Skeletal muscle satellite cell (primary cell): ENCODE measurements around the gene L3MBTL3.

Experiments used
- H3K27me3 ChIP-seq: 2 replicates; pipeline ENCODE4 v1.7.0; 2013; ENCODE audit warnings: low read length; ENCODE audit not compliant: control insufficient read depth, insufficient read depth
- H3K36me3 ChIP-seq: 2 replicates; pipeline ENCODE4 v1.7.0; 2013; ENCODE audit warnings: mild to moderate bottlenecking, control low read depth, low read length; ENCODE audit not compliant: insufficient read depth
- H3K4me1 ChIP-seq: 2 replicates; pipeline ENCODE4 v1.7.0; 2013; ENCODE audit warnings: low read length; ENCODE audit not compliant: control insufficient read depth, insufficient read depth
- H3K4me2 ChIP-seq: 2 replicates; pipeline ENCODE4 v1.7.0; 2013; ENCODE audit warnings: mild to moderate bottlenecking, low read length
- H3K4me3 ChIP-seq: 2 replicates; pipeline ENCODE4 v1.7.0; 2013; ENCODE audit warnings: low read length
- H3K9ac ChIP-seq: 2 replicates; pipeline ENCODE4 v1.7.0; 2013; ENCODE audit warnings: mild to moderate bottlenecking, low read depth, low read length, moderate library complexity
- H3K9me3 ChIP-seq: replicated peaks from 2 replicates; pipeline ENCODE4 v1.7.0; 2013; ENCODE audit warnings: mild to moderate bottlenecking, control low read depth, low read length

Gene L3MBTL3

DNA sequence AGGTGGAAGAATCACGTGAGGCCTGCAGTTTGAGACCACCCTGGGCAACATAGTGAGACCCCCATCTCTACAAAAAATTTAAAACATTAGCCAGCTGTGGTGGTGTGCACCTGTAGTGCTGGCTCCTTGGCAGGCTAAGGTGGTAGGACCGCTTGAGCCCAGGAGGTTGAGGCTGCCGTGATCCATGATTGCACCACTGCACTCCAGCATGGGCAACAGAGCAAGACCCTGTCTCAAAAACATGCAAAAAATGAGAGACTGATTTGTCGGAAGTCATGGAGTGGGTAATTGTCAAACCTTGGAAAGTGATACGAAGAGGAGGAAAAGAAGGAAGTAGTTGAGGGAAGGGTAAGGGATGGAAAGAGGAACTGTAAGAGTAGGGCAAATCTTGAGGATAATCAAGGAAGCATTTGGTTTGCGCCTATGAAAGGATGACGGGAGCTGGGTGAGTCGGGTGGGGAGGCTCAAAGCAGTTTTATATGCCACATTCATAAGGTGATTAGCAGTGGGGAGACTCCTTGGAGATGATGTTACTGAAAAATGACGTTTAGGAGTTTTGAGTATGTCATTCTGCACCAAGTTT, 14.5 kb downstream of the L3MBTL3 start:
- Histone ChIP-seq H3K9me3 (no peaks in the 10 kb centered on the region), H3K4me2 (no peak overlapping the region), H3K4me1 (peaks cover 10% of the 10 kb centered on the region), H3K36me3 (no peaks in the 10 kb centered on the region), H3K4me3 (no peak overlapping the region), H3K27me3 (no peaks in the 10 kb centered on the region), H3K9ac (no peak overlapping the region)

DNA sequence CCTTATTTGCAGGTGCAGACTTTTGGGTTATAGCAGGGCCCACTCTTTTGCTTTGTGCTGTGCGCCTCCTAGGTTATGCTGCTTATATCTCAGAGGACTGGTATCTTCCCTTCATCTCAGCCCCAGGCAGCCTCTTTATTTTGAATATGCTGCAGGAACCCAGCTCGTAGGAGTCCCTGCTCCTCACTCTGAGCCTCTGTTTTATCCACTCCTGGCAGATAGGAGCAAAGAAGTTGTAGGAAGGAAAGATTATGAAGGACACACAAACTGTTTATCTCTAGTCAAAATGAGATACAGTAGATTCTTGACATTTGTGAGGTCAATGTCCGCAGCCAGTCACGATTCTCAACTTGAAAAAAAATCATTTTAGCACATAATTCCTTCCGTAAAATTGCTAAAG, 15.6 kb downstream of the L3MBTL3 start:
- peaks cover 10% of the 10 kb centered on the region for H3K4me1 ChIP-seq
- H3K9ac ChIP-seq: no peak overlapping the region
- no peaks in the 10 kb centered on the region for H3K9me3 ChIP-seq
- no peak overlapping the region for H3K4me2 ChIP-seq
- H3K36me3 ChIP-seq: no peaks in the 10 kb centered on the region
- no peak overlapping the region for H3K4me3 ChIP-seq
- no peaks in the 10 kb centered on the region for H3K27me3 ChIP-seq

DNA sequence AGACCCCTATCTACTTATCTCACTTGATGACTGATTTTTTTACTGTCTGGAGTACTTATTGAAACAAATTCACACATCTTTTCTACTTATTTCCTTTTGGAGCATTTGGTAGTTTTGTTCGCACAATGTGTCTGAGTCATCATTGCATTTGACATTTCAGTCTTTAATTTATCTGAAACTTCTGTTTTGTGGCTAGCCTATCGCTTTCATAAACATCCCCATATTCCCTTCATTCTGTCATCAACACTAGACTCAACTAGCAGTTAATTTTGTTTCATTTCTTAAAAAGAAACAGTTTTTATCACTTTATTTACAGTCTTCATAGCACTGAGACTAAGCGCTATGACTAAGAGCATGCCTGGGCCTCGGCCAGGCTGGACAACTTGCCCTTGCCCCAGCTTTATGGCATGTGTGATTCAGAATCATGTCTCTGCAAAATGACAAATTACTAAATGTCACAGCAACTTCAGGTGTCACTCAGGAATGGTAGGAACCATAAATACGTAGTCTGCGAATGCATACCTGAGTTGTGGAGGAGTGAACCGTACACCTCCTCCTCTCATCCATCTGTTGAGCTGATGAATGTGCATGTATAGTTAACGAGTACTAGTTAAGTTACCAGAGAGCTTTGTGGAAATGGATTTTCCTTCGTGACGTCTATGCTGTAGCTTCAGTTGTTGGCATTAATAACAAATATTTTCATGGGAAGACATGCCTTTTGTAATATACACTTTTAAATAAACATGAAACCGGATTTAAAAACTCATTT, 16.2 kb downstream of the L3MBTL3 start:
- H3K9ac ChIP-seq: no peak overlapping the region

DNA sequence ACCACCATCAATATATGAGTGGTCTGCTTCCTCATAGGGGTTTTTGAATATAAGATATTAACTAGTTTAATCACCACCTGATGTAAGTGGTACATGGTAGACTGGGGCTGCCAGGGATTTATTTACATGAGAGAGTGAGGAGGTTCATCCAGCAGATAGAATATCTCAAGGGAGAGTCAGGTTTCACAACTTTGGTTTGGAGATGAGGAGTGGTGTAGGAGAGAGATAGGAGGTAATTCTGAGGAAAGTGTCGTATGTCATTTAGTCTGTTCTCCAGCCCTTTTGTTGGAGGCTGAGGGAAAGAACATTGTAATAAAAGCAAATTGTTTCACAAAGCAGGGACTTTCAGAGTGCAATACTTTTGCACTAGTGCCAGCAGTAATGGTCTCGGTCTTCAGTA, 16.8 kb downstream of the L3MBTL3 start:
- Histone ChIP-seq H3K9me3 (no peaks in the 10 kb centered on the region), H3K27me3 (no peaks in the 10 kb centered on the region), H3K4me1 (peaks cover 10% of the 10 kb centered on the region), H3K4me2 (no peak overlapping the region), H3K36me3 (no peaks in the 10 kb centered on the region), H3K4me3 (no peak overlapping the region), H3K9ac (no peak overlapping the region)

More for the DNA sequence above, 16.2 kb downstream of the L3MBTL3 start:
- Histone ChIP-seq H3K4me1 (peaks cover 10% of the 10 kb centered on the region), H3K4me3 (no peak overlapping the region), H3K9me3 (no peaks in the 10 kb centered on the region), H3K4me2 (peak overlapping the region; percentile 20), H3K36me3 (no peaks in the 10 kb centered on the region), H3K27me3 (no peaks in the 10 kb centered on the region)

DNA sequence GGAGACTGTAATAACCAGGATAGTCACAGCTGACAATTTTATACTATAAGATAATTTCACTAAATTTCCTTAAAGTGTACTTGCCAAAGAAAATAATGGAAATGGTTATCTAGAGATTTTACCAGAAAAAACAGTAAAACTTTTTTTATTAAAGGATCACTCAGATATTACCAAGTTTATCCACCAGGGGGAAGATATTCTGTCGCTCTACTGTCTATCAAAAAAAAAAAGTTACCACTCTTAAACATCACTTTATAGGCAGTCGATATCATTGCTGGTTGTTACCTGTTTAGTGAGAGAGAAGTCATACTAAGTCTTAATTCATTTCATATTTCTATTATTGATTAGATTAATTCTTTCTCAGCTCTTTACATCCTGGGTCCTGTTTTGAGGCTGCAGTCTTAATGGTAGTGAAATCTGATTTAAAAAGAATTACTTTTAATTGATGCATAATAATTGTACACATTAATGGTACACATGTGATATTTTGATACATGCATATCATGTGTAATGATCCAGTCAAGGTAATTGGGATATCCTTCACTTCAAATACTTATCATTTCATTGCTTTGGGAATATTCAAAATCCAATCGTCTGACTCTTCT, 18.9 kb downstream of the L3MBTL3 start:
- Histone ChIP-seq H3K9me3 (no peaks in the 10 kb centered on the region), H3K9ac (no peak overlapping the region), H3K4me3 (no peak overlapping the region), H3K36me3 (no peaks in the 10 kb centered on the region), H3K4me2 (no peak overlapping the region), H3K4me1 (peaks cover 10% of the 10 kb centered on the region), H3K27me3 (no peaks in the 10 kb centered on the region)

DNA sequence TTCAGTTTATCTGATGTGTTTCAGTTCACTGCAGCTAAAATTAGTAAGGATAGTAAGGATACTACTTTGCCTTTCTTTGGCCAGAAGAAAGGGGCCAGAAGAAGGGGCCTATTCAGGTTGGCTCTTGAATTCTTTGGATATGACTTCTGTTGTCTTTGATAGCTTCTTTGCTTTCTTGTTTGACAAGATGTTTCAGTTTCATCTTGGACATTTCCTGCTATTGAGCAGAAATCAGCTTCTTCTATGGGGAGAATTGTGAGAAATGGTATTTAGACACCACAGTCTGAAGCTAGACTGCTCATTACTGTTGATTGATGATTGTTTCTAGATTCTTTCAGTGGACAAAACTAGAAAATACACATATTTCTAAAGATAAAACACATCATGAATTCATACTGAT, 23.2 kb downstream of the L3MBTL3 start:
- Histone ChIP-seq H3K4me1 (peaks cover 3% of the 10 kb centered on the region), H3K36me3 (no peaks in the 10 kb centered on the region), H3K4me2 (no peak overlapping the region), H3K27me3 (no peaks in the 10 kb centered on the region), H3K9ac (no peak overlapping the region), H3K4me3 (no peak overlapping the region), H3K9me3 (no peaks in the 10 kb centered on the region)

DNA sequence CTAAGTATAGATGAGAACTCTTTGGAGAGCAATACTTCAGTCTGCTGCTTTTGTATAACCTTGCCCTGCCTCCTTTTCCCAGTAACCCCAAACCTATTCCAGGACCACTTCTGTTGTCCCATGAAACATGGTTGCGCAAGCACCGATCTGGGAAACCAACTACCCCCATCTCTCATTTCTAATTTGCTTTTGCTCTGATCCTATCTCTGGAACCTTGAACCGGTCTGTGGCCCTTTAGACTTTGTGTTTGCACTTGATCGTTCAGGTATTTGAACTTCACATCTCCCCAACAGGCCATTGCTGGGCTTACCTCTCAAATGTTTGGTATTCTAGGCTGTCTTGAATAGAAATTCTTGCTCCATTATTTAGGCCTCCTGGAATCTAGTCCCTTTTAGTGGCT, 25.0 kb downstream of the L3MBTL3 start:
- H3K27me3 ChIP-seq: no peaks in the 10 kb centered on the region
- H3K4me1 ChIP-seq: peaks cover 11% of the 10 kb centered on the region
- no peaks in the 10 kb centered on the region for H3K36me3 ChIP-seq
- H3K9me3 ChIP-seq: no peaks in the 10 kb centered on the region
- H3K4me2 ChIP-seq: no peak overlapping the region
- no peak overlapping the region for H3K9ac ChIP-seq
- H3K4me3 ChIP-seq: no peak overlapping the region

DNA sequence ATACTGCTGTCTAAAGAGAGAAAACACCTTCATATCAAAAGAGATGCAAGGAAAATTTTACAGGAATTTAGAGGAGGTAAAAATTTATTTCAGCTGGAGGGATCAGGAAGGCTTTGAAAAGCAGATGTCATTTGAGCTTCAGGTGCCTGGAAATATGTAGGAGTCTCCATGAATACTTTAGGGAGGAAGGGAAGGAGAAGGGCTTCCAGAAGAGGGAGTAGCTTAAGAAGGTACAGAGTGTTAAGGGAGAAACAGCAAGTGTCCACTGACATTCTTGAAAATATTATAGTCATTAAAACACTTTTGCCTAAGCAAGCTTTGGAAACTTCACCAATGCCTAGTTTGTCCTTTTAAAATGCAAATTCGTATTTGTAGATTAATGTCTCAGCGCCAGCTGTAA, 27.2 kb downstream of the L3MBTL3 start:
- no peak overlapping the region for H3K4me3 ChIP-seq
- H3K36me3 ChIP-seq: peaks cover 3% of the 10 kb centered on the region
- peaks cover 11% of the 10 kb centered on the region for H3K4me1 ChIP-seq
- H3K9ac ChIP-seq: no peak overlapping the region
- no peaks in the 10 kb centered on the region for H3K27me3 ChIP-seq
- no peak overlapping the region for H3K4me2 ChIP-seq
- no peaks in the 10 kb centered on the region for H3K9me3 ChIP-seq

DNA sequence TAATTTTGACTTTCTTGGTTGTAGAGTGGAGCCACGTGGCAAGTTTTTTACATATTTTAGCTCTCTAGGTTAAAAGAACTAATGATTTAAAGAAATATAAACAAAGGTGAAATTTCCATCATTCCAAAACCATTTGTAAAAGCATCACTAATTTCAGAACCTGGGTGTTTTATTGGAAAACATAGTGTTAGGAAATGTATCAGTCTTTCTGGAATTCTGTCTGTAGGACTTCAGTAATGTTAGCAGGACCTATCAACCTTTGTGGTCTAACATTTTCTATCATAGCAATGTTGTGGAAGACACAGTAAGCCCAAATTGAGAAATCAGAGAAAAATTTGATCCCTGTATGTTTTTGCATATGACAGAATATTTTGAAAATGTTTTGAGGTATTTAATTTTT, 28.3 kb downstream of the L3MBTL3 start:
- Histone ChIP-seq H3K4me1 (peaks cover 11% of the 10 kb centered on the region), H3K9ac (no peak overlapping the region), H3K27me3 (no peaks in the 10 kb centered on the region), H3K4me2 (no peak overlapping the region), H3K36me3 (peaks cover 9% of the 10 kb centered on the region), H3K9me3 (no peaks in the 10 kb centered on the region), H3K4me3 (no peak overlapping the region)

DNA sequence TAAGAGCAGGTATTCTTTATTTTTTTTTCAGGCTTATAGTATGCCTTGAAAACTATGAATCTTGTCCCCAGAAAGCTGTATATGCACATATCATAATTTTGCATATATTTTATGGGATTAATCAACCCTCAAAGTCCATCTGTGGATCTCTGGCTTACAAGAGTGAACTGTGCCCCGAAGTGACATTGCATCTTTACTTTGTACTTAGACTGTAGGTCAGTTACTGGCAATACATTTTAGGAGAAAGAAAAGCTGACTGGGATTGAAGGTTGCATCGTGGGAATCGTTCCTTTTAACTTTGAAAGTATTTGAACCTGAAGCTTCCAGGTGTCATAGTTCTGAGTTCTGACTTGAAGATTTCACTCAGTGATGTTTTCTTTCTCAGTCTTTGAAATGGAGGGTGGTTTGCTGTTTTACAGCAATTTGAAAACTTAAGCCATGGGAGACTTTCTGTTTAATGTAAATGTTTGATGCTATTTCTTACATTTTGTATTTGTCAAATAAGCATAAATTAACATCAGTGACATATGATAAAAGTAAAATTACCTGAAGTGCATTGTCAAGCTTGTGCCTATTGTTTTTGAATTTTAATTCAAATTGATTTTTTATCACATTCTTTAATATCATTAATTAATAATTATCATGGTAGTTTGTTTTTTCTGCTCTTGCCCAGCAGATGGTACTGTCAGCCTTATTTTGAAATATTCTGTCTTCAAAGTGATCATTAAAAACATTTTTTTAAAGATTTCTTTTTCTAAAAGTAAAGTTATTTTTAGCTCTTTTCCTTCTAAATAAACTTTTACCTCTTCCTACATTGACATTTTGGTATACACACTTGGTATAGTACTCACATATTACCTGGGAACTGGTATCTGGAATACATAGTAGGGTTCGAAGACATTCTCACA, 29.0 kb downstream of the L3MBTL3 start:
- Histone ChIP-seq H3K4me1 (peaks cover 11% of the 10 kb centered on the region), H3K9ac (no peak overlapping the region), H3K4me3 (no peak overlapping the region), H3K36me3 (peaks cover 10% of the 10 kb centered on the region), H3K4me2 (no peak overlapping the region), H3K9me3 (no peaks in the 10 kb centered on the region), H3K27me3 (no peaks in the 10 kb centered on the region)

DNA sequence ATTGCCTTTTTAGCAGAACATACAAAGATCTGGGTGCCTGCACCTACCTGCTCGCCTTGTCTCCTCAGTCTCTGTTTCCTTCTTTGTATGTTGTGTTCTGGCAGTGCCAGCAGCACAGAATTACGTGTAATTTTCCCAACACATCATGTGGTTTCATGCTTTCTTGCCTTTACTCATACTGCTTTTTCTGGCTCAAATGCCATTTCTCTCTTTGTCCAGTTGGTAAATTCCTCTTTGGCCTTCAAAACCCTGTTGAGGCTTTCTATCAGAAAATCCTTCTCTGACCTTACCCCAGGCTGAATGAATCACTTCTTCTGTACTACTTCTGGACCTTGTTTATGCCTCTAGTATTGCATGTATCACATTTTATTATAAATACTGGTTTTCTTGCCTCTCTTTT, 31.8 kb downstream of the L3MBTL3 start:
- Histone ChIP-seq H3K36me3 (peaks cover 17% of the 10 kb centered on the region), H3K27me3 (no peaks in the 10 kb centered on the region), H3K9ac (no peak overlapping the region), H3K4me3 (no peak overlapping the region), H3K9me3 (no peaks in the 10 kb centered on the region), H3K4me1 (peaks cover 11% of the 10 kb centered on the region), H3K4me2 (no peak overlapping the region)
